ENCODE results near the gene PLCB1.

PLCB1 gene

GRCh38 chr20:8744228-8744844, 612.3 kb downstream of the PLCB1 start:
- DNase-seq = no peak

- DNase-seq = no peak
These were observed 617.0 kb downstream of the PLCB1 start for GRCh38 chr20:8749101-8749500.

GRCh38 chr20:8749986-8750385, 617.9 kb downstream of the PLCB1 start:
- DNase-seq = no peak

GRCh38 chr20:8755340-8756118, 623.5 kb downstream of the PLCB1 start:
- no peak for DNase-seq

GRCh38 chr20:8756410-8756809, 624.3 kb downstream of the PLCB1 start:
- no peak for DNase-seq

GRCh38 chr20:8757146-8757545, 625.1 kb downstream of the PLCB1 start:
- no peak for DNase-seq

- no peak for DNase-seq
These were observed 632.4 kb downstream of the PLCB1 start for GRCh38 chr20:8764344-8764962.

GRCh38 chr20:8766868-8767390, 634.9 kb downstream of the PLCB1 start:
- no peak for DNase-seq

- no peak for DNase-seq
These were observed 642.3 kb downstream of the PLCB1 start for GRCh38 chr20:8774412-8774811.

- no peak for DNase-seq
These were observed 645.8 kb downstream of the PLCB1 start for GRCh38 chr20:8777911-8778310.

- DNase-seq = no peak
These were observed 646.3 kb downstream of the PLCB1 start for GRCh38 chr20:8778387-8778786.

- DNase-seq = no peak
These were observed 648.8 kb downstream of the PLCB1 start for GRCh38 chr20:8780915-8781314.

GRCh38 chr20:8782804-8783203, 650.7 kb downstream of the PLCB1 start:
- DNase-seq = no peak

GRCh38 chr20:8783734-8784133, 651.7 kb downstream of the PLCB1 start:
- DNase-seq = no peak

GRCh38 chr20:8786383-8786782, 654.3 kb downstream of the PLCB1 start:
- DNase-seq = no peak

GRCh38 chr20:8787090-8787489, 655.0 kb downstream of the PLCB1 start:
- no peak for DNase-seq

- DNase-seq = no peak
These were observed 656.2 kb downstream of the PLCB1 start for GRCh38 chr20:8788275-8788674.

GRCh38 chr20:8788831-8789230, 656.8 kb downstream of the PLCB1 start:
- DNase-seq = no peak

- peak in 1 of 5 donors; percentile 1 for DNase-seq
These were observed 658.5 kb downstream of the PLCB1 start for GRCh38 chr20:8790442-8791074.

- DNase-seq = no peak
These were observed 663.3 kb downstream of the PLCB1 start for GRCh38 chr20:8795404-8795803.

GRCh38 chr20:8796088-8796660, 664.1 kb downstream of the PLCB1 start:
- DNase-seq = no peak

- DNase-seq = no peak
These were observed 666.4 kb downstream of the PLCB1 start for GRCh38 chr20:8798505-8798904.

- DNase-seq = no peak
These were observed 668.0 kb downstream of the PLCB1 start for GRCh38 chr20:8800089-8800488.

Data from T-helper 1 cell (primary cell).